Activated CD8-positive, alpha-beta memory T cell treated with anti-CD3 and anti-CD28 coated beads, Interleukin-2, amount 50 U/mL, for 24 hours (primary cell): ENCODE measurements around the gene RABEP1.

Source experiments
- DNase-seq: peaks from one replicate; pipeline ENCODE4 v3.0.0-alpha.2; 2020; ENCODE audit errors: extremely low read depth

Gene RABEP1

GRCh38 chr17:5364156-5364555 lies 82.1 kb downstream of the RABEP1 start:
- no peak for DNase-seq

DNA sequence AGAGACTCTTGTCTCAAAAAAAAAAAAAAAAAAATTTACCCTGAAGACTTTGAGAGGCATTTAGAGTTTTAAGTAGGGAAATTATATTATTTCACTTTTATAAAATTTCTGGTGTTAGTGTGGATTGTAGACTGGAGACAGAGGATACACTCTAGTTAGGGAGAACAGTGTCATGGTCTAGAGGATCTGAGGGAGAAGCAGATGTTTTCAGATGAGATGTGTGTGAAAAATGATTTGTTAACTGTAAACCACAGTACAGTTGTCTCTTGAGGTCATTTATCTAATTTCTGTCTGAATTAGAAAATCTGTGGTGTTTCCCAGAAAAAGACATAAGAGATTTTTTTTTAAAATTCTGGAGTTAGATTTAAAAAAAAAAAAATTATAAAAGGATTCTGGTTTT lies 82.6 kb downstream of the RABEP1 start:
- no peak for DNase-seq

DNA sequence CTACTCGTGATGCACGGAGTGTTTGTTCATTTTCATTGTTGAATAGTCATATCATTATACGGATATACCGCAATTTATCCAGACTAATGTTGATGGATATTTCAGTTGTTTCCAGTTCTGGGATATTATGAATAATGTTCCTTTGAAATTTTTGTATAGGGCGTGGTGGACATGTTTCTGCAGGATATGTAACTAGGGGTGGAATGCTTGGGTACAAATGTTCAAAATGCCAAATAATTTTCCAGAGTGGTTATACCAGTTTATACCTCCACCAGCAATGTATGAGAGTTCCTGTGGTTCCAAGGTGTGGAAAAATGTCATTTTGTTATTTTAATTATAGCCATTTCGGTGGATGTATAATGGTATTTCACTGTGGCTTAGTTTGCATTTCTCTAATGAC lies 83.7 kb downstream of the RABEP1 start:
- DNase-seq = no peak

DNA sequence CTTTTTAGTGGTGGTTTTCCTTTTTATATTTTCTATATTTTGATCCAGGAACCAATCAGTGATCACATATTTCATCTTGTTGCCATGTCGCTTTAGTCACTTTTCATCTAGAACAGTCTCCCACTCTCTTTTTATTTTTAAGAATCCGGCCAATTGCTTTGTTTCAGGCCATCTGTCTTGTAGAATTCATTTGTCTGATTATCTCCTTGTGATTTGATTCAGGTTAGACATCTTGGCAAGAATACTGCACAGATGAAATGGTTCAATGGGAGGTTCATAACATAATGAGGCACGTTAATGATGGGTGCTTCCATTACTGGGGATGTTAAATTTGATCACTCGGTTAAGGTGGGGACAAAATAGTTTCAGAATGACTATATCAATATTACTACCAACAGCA lies 88.3 kb downstream of the RABEP1 start:
- DNase-seq = no peak

DNA sequence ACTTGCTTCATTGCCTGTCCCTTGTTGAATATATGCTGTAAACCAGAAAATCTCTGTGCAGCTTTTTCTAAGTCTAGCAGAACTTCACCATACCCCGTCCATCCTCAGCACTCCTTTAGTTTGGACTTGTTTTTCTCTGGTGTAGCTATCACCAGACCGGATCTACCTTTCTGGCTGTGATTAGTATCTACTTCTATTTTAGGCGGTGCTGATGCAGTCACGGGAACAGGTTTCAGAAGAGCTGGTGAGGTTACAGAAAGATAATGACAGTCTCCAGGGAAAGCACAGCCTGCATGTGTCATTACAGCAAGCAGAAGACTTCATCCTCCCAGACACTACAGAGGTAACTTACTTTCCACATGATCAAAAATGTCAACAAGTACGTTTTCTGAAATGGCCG lies 91.0 kb downstream of the RABEP1 start:
- no peak for DNase-seq

DNA sequence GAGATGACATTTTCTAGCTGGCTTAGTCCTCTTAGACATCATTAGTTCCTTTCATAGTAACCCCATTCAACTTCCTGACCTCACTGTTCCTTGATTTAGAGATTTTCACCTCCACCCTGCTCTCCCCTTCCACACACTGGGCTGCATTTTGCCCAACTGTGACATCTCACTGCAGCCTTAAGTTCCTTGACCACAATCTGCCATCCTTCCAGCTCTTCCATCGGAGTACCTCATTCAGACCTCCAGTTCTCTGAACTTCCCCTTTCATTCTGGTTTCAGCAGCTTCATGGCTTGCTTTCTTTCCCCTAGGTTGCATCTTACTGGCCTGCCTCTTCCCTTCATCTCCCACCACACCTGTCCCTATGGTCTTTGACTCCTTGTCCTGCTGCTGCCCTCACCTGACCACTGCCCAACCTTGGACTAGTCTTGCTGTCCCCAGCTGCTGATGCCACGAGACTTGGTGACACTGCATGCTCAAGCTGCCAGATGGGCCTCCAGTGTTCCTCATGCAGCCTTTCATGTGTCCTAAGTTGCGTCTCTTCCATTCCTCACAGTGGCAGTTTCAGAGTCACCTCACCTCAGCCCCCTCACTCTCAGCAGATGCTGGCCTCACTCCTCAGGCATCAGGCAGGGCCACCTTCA lies 96.6 kb downstream of the RABEP1 start:
- no peak for DNase-seq

DNA sequence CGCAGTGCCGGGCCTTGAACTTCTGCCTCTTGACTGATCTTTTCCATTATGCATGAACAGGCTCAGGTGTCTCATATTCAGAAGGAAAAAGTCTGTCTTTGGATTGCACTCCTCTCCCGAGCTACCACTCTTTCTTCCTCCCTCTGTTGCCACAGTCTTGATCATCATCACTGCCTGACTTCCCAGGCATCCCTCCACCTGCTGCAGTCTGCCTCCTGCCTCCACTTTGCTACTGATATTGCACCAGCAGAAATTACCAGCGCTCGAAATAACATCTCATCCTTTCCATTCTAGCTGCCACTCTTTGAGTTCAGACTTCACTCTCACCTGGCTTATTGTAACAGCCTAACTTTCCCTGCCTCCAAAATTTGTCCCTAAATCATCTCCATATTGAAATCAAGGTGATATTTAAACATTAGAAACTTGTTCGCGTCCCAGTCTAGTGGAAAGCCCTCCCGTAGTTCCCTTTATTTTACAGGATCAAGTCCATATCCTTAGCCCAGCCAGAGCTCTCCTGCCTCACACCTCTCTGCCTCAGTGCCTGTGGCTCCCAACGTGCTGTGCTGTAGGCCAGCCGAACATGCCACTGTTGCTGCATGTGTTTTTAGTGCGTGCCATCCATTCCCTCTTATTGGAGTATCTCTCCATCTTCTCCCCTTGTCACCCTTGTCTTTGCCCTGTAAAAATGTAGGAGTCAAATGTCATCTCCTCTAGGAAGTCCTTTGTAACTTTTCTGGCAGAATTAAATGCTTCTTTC lies 97.4 kb downstream of the RABEP1 start:
- DNase-seq = no peak

DNA sequence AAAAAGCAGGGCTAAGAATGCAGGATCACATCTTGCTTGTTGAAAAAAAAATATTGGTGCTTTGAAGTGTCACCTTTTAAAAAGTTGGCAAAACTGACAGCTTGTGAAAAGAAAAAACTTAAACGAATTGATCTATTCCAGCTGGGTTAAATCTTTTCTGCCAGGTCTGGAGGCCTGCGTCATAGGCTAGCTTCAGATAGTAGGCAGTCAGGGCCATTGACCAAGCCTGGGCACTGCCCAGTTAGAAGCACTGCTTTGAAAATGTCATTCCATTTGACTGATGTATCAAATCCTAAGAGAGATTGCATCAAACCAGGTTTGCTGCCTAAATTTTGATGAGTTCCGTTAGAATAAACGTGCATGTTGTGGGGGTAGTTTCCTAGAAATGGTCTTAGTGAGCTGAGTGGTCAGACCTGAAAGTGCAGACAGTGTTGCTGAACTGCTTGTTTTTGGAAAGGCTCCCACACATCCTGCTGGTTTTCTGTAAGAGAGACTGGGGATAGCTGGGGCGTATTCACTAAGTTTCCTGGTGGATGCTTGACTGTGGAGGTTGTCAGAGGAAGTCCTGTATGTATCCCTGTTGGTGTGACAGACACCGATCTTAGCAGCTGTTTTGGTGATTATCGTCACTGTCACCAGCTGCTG lies 98.5 kb downstream of the RABEP1 start:
- no peak for DNase-seq

GRCh38 chr17:5381542-5381941 lies 99.5 kb downstream of the RABEP1 start:
- DNase-seq = no peak

GRCh38 chr17:5391678-5392077 lies 109.6 kb downstream of the RABEP1 start:
- DNase-seq = no peak

DNA sequence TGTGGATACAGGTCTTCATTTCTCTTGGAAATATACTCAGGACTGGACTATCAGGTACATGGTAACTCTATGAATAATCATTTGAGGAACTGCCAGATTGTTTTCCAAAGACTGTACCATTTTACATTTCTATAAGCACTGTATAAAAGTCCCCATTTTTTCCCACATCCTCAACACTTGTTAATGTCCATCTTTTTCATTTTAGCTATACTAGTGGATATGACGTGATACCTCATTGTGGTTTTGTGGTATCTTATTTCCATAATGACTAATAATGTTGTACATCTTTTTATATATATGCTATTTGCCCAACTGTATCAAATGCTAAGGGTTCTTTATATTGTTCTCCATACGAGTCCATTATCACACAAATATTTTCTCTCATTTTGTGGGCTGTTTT lies 114.5 kb downstream of the RABEP1 start:
- no peak for DNase-seq

- no peak for DNase-seq
These were observed 117.7 kb downstream of the RABEP1 start for GRCh38 chr17:5399767-5400166.

DNA sequence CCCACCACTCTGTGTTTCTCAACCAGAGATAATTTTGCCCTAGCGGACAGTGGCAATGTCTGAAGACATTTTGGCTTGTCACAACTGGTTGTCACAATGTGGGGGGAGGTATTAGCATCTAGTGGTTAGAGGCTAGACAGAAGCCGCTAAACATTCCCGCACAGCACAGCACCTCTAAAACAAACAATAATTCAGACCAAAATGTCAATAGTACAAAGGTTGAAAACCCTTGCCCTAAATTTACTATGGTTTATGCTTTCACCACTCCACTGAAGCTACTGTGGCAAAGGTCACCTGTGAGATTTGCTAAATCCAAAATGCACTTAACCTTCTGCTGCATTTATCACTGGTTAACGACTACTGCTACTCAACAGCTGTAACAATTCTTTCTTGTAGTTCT lies 123.3 kb downstream of the RABEP1 start:
- DNase-seq = no peak

DNA sequence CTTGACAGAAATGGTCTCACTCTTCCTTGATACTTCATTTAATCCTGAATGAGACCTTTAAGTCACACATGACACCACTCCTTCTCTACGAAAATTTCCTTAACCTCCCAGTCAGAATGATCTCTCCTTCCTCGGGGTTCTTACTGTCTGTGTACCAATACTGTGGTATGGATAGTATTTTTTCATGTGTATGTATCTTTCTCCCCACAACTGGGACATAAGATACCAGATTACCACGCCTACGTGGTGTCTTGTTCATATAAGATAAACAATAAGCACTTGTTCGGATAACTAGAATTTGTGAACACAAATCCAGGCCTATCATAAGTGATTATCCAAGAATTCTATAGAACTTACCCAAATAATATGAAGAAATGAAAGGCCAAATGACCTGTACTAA lies 126.1 kb downstream of the RABEP1 start:
- no peak for DNase-seq

DNA sequence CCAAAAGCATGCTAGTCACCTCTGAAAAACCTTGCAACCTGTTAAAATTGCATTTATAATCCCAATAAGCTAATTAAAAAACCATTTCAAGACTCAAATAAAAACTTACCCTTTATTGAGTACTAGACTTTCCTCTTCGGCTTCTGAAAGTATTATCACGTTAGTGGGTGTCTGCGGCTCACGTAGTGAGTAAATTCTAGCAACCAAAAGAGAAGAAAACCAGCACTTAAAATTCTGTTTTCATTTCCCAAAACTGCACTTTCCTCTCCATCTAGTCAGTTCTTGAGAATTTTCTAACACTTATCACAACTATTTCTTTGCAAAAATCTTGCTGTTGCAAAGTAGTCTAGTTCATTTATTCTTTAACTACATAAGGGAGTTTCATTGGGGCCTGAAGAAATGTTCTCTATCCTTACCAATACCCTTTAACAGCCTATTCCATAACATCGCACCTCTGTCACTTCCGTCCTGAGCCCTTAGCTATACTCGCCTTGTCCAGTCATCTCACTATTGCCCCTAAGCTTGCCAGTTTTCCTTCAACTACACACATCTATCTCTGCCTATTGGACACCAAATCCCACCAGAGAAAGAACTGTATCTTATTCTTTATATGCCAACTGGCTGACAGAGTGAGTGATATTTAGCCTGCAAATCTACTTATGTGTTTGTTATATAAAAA lies 128.6 kb downstream of the RABEP1 start:
- no peak for DNase-seq

DNA sequence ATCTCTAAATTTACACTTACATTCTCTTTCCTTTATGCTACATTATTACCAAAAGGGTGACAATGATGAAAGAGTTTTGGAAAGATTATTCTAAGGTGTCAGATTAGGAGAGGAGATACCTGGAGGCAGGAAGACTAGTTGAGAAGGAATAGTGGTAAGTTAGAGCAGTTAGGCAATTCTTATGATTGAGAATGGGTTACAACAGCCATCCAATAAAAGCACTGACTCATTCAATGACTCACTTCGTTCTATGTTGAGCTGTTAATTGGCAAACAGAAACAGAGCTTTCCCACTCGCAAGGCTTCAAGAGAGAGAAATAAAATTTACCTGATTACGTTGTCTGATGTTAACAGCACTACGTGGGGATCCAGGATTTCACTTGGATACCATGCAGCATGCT lies 131.6 kb downstream of the RABEP1 start:
- no peak for DNase-seq

- no peak for DNase-seq
These were observed 134.8 kb downstream of the RABEP1 start for GRCh38 chr17:5416901-5417300.

- peak; percentile 47 for DNase-seq
These were observed 136.8 kb downstream of the RABEP1 start for GRCh38 chr17:5418858-5419355.

DNA sequence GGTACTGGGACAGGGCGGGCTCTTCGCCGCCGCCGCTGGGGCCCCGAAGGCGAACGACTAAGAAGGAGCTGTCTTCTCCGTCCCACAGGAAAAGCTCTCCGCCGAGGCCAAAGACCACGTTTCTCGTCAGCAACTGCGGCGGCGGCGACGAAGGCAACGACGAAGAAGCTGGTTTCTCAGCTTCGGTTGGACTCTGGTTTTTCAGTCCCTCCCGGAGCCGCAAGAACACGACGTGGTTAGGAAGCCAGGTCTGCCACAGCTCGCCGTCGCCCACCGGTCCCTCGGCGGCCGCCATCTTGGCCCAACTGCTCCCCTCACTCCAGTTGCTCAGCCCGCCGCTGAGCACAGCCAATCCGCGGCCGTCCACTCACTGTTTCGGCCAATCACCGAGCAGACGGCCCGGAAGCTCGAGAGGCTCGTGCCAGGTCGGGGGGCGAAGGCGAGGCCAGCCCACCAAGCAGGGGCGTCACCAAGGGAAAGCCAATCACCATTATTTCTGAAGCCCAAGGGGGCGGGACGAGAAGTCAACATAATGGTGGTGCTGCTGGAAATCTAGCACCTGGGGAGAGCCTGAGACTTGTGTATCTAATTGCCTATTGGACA lies 137.4 kb downstream of the RABEP1 start, which contains the start of gene NUP88:
Gene NUP88 (minus strand): TSS at position 307 of the 603 bp plus-strand sequence. CDS start 12 bp downstream, at position 295.
- DNase-seq = peak; percentile 96

GRCh38 chr17:5419959-5420653 lies 138.0 kb downstream of the RABEP1 start, which contains the start of gene RPAIN:
Gene RPAIN (plus strand): TSS chr17:5420182. CDS start chr17:5420211, 29 bp downstream.
- peak; percentile 72 for DNase-seq

GRCh38 chr17:5422505-5422904 lies 140.4 kb downstream of the RABEP1 start:
- DNase-seq = no peak
